HG03342 (cell line): Measurements from ENCODE around the gene ISY1.
"Not testable (repeated sequence)": the region's sequence is repeated elsewhere in the genome, so short reads cannot be mapped to it uniquely, and the experiment has no call there.

ENCODE experiments used
- ATAC-seq: cut with Tn5 transposase; IDR thresholded peaks from one replicate; pipeline ENCODE4 v1.9.1; 2021; ENCODE audit warnings: mild to moderate bottlenecking, moderate library complexity; ENCODE audit not compliant: unreplicated experiment

ISY1 gene

DNA sequence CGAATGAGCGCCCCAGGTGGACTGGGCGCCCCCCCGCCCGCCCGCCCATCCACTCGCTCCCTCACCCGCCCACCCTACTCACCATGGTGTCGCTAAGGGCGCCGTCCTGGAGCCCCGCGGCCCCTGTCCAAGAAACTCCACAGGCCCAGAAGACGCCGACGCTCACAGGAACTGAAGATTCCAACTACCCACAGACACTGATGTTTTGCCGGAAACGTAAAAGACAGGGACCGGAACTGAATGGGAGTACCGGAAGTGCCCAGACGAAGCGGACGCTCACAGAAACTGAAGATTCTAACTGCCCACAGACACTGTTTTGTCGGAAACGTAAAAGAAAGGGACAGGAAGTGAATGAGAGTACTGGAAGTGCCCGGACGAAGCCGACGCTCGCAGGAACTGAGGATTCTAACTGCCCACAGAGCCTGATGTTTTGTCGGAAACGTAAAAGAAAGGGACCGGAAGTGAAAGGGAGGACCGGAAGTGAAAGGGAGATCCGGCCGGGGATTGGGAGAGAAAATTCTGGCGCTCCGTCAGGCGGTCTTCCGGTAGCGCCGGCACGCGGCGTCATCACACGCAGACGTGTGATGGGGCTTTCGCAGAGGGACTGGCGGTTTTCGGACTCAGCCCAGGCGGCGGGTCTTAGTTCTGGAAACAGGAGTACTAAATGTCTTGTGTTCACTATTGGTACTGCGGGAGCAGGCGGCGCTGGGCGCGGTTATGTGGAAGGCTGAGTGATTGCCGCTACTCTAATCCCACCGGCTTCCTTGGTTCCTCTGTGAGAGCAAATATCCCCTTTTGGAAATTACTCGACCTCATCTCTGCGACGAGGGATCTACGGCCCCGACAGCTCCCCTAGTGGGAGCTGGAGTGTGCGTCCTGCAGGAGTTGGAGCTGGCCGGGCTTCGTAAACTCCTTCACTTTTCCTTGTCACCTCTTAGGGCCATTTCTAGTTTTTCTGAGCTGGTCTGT, at the start of gene ISY1:
ISY1 (minus strand) TSS at position 173 of the 969 bp plus-strand sequence; CDS start at position 85, 88 bp downstream.
- ATAC-seq: peak; percentile 78

DNA sequence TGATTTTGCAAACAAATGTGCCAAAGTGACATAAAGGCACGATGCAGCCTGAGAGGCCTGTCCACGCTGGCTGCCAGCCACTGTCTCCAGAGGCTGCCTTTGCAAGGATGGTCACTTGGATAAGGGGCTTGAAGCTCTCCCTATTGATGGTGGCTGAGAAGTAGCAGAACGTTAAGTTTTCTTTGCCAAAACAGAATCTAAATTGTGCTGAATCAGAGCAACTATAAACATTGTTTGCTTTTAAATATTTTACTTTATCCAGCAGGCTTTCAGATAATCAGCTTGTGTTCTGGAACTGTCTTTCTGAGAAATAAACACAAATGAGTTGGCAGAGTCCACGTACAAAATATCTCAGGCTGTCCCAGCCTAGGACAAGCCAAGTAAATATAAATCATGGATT, 46.6 kb upstream of the ISY1 start:
- ATAC-seq: no peak

DNA sequence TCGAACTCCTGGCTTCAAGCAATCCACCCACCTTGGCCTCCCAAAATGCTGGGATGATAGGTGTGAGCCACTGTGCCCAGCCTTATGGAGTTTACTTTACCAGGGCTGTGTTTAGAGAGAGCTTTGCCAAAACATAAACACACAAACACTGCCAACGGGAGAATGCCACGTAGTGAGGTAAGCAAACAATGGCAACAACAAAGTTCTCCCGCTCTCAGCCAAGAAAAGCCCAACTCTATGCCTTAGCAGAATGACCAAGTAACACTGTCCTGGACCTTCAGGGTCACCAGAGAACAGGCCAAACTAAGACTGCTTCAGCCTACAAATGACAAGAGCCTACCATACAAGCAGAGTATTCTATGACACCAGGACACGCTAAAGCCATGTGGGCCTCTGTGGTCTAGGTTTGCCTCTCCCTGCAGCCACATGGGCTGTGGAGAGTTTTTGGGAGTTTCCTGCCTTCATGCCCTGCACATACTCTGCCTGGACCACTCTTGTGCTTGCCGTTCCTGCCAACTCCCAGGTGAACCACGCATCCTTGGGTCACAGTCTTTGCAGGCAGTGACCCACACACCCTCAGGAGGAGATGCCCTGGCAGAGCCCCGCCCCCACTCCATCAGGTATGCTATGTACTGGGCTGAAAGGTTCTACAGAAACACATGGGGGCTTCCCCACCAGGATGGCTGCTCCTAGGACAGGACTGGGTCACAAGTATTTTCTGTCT, 44.4 kb upstream of the ISY1 start:
- no peak for ATAC-seq

DNA sequence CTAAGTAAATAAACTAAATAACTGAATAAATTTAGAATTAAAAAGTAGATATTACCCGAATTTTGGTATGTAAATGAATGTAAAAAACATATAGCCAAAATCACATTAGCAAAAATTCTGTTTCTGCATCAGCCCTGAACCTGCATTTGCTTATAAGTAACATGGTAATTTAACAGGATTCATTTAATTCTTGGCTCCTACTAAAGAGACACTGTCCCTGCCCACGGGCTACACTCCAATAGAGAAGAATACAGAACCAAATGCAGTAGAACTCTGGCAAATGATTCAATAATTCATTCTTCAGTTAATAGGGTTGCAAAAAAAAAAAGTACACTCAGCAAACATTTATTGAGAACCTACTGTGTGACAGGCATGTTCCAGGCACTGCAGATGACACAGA, 43.6 kb upstream of the ISY1 start:
- no peak for ATAC-seq

DNA sequence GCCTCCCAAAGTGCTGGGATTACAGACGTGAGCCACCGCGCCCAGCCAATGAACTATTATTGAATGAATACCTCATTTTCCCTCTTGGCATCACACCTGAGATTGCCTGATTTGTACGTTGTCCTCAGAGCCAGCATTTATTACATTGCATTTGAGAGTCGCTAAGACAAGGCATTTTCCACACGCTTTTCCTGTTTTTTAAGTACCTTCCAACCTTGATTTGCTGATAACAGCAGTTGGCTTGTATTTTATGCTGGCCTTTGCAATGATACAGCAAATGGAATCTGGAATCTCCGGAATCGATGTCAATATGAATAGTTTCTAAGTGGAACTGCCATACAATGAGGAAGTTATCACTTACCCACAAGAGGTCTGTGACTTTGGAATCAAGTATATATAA, 38.5 kb upstream of the ISY1 start:
- ATAC-seq: no peak

DNA sequence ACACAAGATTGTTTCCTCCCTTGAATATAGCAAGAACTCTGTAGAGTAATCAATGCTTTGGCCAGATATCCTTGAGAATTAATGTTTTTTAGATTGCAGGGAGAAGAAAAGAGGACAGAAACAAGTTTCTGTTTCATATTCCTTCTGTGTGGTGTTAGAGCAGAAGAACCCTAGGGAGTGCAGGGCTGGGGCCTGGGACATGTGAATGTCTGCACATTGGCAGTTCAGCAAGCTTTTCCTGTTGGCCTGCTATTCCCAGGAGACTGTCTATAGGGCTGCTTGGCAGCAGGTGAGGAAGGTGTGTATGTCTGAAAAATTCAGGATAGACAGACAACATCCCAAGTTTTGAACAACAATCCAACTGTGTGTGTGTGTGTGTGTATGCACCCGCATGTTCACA, 36.5 kb upstream of the ISY1 start:
- no peak for ATAC-seq

DNA sequence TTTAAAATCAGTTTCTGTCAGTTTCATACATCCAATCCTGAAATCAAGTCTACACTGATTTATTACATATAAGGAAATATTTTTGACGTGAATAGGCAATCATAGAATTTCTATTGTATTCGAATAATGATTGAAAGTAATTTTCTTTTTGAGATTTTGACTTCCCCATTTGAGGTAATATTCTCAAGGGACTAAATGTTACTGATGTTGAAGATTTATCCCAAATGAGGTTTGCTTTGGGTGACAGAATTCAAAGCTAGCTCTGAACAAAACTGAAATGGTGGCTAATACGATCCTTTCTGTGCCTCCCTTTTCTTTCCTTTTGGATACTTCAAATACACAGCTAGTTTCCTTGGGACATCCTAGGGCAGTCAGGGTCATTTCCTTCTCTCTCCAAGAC, 35.7 kb upstream of the ISY1 start:
- ATAC-seq: no peak

DNA sequence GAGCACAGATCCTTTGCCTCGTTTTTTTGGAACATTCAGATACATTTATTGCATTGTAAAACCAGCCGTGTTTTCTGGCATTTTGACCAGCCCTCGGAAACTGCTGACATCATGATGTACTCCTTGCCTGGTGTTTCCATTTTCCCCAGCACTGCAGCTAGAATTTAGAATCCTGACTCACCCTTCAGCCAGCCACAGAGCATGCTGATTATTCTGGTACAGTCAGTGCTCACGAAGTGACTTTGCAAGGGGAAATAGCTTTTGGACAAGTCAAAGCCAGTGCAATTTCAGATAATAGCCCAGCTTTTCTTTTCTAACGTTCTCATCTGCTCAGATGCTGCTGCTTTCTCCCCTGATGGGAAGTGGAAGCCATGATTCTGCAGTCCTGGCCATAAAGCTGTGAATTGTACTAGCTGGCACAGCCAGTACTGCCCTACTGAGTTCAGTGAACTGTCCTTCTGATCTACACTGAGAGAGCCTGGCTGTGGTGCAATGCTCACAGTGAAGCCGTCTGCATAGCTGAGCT, 34.9 kb upstream of the ISY1 start:
- ATAC-seq: no peak

DNA sequence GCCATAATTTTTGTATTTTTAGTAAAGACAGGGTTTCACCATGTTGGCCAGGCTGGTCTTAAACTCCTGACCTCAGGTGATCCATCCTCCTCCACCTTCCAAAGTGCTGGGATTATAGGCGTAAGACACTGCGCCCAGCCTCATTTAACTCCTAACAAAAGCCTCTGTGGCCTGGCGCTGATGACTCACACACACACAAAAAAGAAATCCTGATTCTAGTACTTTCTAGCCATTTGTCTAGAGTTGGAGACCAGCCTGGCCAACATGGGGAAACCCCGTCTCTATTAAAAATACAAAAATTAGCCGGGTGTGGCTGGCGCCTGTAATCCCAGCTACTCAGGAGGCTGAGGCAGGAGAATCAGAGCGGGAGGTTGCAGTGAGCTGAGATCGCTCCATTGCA, 28.9 kb upstream of the ISY1 start:
- ATAC-seq: not testable (repeated sequence)

DNA sequence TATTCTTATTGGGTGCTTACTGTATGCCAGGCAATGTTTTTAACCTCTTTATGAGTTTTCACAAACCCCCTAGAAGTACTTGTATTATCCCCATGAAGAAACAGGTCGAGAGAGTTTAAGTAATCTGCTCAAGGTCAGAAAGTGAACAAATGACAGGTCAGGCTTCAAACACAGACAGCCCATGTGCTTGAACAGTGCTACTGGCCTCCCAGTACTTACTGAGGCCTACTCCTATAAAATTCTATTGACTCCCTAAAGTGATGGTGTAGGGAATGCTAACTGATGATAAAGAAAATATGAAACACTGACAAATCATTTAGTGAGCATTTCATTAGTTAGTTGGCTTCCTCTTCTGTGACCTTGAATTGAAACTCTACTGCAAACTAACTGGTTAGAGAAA, 27.0 kb upstream of the ISY1 start:
- no peak for ATAC-seq

DNA sequence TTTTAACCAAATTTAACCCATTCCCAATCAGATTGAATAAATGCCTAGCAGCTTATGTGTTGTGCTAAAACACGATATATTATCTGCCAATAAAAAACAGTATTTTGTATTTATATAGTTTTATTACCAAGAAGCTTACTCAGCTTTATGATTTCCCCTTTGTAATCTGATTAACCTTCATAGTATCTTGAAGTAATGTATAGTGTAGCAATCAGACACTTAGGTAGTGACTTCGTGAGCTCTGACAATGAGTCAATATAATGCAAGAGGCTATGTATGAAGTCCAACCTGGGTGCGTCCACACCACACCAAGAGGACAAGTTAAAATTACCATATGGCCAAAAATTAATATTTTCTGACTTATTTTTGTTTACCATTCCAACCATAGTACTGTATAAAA, 24.9 kb upstream of the ISY1 start:
- ATAC-seq: no peak

DNA sequence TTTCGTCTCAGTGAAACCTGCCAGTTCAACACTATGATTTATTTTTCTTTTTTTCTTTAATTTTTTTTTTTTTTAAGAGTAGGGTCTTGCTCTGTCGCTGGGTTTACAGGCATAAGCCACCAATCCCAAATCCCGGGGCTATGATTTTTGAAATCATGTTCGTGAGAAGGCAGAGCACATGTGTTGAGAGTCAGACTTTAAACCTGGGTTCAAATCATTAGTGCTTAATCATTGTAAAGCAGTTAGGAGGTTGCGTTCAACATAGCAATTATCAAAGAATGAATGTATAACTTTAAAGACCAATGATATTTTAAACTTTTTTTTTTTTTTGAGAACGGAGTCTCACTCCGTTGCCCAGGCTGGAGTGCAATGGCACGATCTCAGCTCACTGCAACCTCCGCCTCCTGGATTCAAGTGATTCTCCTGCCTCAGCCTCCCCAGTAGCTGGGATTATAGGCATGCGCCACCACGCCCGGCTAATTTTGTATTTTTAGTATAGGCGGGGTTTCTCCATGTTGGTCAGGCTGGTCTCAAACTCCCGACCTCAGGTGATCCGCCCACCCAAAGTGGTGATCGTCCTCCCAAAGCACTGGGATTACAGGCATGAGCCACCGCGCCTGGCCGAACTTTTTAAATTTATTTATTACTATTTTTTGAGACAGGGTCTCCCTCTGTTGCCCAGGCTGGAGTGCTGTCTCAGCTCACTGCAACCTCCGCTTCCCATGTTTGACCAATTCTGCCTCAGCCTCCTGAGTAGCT, 24.1 kb upstream of the ISY1 start:
- not testable (repeated sequence) for ATAC-seq

DNA sequence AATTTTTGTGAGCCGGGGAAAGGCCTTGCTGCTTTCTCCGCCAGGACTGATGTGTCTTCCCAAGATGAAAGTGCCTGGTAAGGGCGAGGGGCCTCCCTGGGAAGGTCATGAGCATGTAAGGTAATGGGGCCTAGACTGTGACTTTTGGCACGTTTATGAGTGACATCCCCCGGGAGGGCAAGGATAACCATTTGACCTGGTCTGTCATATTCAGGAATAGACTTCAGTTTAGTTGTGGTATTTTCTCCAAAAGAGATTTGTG, 23.5 kb upstream of the ISY1 start:
- peak; percentile 7 for ATAC-seq

DNA sequence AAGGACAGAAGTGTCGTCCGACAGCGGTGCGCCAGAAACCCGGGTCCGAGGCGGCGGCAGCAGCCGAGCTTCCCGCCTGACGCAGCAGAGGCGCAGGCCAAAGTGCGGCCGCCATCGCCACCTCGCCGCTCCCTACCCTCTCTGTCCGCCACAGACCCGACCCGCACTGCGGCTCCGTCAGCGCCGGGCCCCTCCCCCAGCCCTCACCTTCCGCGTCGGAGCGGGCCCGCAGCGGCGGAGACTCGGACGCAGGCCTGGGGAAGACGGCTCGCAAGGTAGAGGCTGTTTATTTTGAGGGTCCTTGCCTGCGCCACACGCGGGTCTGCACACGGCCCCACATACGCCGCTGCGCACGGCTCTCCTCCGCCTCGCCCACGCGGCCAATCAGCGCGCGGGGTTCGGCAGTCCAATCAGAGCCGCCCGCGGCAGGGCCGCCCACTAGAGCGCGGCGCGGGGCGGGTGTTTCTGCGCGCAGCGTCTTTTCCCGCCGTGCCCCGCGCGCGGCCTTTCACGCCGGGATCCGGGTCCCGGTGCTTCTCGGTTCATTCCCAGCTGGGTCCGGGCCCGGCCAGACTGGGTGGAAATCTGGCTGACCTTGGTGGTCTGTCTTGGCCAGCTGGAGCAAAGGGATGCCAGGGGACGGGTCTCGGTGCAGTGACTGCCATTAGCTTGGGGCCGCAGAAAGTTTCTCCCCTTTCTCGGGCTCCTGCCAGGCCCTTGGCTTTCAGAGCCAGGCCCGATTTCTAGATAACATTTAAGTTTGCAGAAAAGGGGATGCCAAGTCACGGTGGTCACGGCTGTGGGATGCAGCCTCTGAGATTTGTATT, 22.9 kb upstream of the ISY1 start, which contains the start of gene CNBP:
CNBP (minus strand) TSS at position 328 of the 827 bp plus-strand sequence. CDS start 12,139 bp downstream, outside the sequence.
- peak; percentile 95 for ATAC-seq

DNA sequence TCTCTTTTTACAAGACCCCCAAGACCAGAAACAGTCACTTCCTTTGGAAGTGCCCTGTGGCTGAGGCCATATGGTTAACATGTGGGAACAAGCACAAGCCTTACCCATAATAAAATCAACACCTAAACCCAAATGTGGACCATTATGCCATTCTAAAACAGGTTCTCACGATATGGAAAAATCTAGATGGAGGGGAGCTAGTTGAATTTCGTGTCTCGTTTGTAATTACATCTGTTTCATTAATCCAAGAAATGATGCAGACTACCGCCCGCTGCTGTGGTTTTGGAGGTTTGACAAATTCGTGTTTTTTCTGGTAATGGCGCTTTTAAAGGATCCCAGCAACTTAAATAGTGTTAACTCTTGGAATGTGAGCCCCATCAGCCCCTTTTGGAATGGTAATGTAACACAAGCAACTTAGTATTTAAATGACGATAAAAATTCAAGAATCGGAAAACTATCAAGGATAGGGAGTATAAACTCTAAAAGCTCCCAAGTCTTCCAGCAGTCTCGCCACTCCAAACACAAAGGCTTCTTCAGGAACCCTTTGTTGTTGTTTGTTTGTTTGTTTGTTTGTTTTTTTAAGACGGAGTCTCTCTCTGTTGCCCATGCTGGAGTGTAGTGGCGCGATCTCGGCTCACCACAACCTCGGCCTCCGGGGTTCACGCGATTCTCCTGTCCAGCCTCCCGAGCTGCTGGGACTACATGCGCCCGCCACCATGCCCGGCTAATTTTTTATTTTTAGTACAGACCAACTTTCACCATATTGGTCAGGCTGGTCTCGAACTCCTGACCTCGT, 21.7 kb upstream of the ISY1 start:
- no peak for ATAC-seq

DNA sequence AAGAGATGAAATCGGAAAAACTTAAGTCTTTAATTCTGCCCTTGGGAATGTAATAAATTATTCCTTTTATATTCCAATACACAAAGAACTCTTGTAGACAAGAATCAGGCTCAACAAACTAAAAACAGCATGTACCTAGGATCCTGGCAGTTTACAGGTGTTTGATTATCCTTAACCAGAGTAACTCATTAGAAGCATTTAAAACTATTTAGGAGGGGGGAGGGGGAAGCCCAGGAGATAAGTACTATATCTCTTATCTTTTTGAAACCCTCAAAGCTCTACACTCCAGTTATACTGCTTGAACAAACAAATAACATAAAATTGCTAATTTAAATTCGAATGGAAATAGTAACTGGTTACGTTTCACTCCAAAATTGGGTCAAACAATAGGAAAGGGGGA, 21.0 kb upstream of the ISY1 start:
- ATAC-seq: no peak

DNA sequence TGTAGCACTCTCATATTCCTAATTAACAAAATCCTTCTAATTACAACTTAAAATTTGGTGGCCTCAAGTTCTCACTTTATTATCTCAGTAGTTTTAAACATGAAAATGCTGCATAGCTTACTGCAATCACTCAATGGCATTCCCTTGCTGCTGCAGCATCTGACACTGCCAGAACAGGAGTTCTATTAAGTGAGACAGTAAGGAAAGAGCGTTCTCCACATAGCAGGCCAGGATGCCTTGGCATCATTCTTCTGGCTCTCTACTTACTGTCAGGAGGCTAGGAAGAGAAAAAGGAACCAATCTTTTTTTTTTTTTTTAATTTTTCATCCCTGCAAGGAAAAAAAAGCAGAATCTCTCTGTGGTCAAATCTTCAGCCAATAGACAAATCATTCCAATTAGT, 19.6 kb upstream of the ISY1 start:
- ATAC-seq: no peak

DNA sequence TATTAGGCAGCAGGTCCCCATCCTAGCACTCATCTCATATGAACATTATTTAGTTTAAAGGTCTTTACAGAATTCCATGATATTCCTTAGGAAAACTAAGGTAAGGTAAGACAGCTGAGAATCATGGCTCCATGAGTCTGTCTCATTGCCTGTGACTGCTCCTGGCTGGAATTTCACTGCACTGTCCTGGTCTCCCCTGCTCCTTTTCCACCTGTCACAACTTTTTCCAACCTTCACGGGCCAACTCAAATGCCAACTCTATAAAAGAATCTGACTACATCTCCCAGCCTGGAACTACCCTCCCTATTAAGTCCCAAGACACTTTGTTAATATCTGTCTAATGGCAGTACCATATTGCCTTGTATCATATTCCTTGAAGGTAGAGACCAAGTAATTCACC, 15.2 kb upstream of the ISY1 start:
- ATAC-seq: no peak

DNA sequence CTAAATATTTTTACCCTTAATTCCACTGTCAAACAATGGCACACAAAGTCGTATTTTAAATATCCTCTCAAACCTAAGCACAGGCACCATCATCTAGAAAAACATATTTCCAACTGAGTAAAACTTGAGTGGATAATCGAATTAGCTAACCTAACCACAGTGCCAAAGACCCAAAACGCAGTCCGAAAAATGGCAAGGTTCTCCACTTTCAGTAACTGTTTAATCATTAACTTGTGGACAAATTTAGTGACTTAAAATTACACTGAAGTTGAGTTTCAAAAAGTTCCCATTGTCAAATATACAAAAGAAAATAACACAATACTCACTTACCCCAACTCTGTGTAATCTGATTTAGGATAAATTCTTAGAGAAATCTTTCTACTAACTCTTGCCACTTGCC, 12.9 kb upstream of the ISY1 start:
- no peak for ATAC-seq

DNA sequence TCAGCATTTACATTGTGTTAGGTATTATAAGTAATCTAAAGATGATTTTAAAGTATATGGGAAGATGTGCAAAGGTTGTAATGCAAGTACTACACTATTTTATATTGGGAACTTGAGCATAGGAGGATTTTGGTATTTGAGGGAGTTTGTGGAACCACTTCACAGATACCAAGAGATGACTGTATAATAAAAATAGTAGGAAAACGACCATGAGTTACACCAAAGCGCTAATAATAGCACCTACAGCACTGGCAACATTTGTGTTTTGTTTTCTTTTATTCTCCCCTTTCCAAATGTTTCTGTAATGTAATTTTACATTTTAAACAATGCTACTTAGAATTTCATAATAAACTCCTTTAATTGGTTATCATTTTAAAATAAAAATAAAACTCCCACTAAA, 12.3 kb upstream of the ISY1 start:
- no peak for ATAC-seq
